HL-60/S4 (cell line): Measurements from ENCODE around the gene GPANK1.

ENCODE experiments used
- in situ Hi-C: fragments of 300-500 bp; cut with MboI; formaldehyde crosslinking; loops from 2 replicates; pipeline ENCODE4 v1.14.3; 2022; ENCODE audit warnings: low sequenced_read_pairs

Gene GPANK1

DNA sequence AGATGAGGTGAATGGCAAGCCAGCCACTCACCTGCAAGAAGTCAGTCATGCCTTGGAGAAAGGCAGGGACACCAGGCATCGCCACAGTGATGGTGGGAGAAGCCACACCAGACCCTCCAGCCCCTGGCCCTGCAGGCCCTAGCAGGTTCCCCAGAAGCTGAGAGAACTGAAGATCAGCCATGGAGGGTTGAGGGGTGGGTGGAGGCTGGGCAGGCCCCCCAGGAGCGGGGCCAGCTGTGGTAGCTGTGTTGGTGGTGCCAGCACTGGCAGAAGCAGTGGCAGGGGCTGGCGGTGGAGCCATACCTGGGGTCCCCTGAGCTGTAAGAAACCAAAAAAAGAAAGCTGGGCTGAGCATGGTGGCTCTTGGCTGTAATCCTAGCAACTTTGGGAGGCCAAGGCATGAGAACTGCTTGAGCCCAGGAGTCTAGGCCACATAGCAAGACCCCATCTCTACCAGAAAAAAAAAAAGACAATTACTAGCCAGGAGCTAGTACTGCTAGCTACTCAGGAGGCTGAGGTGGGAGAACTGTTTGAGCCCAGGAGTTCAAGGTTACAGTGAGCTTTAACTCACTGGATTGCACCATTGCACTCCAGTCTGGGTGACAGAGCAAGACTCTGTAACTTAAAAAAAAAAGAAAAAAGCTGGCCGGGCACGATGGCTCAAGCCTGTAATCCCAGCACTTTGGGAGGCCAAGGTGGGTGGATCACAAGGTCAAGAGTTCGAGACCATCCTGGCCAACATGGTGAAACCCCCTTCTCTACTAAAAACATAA, 21.8 kb downstream of the GPANK1 start:
- in situ Hi-C loops: no loop called here

DNA sequence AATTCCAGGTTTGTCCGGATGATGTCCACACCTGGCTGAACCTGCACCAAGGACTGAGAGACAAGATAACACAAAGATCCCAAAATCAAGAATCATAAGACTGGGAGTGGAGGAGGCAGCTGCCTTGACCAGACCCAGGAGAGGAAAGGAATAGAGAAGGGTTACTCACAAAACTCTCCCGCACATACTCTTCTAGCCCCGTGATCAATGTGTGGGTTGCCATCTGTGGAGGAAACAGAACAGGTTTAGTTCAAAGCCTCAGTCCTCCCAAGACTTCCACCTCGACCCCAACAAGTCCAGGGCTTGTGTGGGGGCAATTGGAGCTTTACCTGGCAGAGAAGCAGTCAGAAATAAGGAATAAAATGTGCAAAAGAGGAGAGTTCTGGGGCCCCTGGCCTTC, 23.4 kb downstream of the GPANK1 start:
- in situ Hi-C loops: no loop called here

DNA sequence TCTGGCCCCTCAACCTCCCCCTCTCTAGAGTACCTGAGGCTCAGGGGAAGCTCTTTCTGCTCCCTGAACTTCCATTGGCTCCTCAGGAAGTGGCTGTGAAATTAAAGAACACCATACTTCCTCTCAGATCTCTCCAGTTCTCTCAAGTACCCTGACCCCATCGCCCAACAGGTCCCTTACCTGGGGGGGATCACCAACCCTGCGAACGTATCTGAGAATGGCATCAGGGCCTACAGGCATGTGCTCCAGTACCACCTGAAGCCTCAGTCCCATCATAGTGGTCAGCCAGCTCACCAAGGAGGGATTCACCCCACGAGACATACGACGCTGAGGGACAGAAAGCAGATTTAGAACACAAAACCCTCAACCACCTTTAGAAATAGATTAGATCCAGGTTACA, 24.2 kb downstream of the GPANK1 start:
- in situ Hi-C loops: no loop called here

DNA sequence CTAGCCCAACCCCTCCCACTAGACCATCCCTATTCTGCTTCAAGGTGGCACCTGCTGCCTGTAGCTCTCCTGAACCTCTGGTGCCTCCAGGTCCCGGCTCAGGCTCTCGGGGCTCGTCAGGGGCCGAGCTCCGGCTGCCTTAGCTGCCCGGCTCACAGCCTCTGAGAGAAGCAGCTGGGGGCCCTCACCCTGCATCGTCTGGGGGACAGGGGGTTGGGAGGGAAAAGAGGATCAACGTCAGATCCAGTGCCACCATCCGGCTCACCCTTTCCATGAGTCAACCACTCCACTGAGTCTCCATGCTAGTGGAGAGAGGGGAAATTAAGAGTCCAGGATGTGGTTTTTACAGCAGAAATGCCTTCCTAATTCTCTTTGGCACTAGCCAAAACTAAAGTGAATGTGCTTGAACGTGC, 25.3 kb downstream of the GPANK1 start:
- in situ Hi-C loops: no loop called here

DNA sequence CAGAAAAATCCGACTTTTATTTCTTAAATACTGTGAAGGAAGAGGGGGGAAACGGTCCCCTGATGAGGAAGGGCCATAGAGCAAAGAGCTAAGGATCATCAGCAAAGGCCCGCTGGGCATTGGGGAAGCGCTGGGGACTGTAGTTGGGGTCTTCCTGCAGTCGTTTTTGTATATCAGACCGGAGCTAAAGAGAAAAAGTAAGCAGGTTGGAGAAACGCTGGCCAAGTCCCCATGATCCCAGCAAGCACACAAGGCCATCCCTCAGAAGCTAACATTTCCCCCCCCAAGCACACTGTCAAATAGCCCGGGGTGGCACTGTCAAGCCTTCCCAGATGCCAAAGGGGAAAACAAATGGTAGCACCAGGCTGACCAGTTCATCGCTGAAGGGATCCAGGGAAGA, 25.8 kb downstream of the GPANK1 start:
- in situ Hi-C loops: no loop called here

DNA sequence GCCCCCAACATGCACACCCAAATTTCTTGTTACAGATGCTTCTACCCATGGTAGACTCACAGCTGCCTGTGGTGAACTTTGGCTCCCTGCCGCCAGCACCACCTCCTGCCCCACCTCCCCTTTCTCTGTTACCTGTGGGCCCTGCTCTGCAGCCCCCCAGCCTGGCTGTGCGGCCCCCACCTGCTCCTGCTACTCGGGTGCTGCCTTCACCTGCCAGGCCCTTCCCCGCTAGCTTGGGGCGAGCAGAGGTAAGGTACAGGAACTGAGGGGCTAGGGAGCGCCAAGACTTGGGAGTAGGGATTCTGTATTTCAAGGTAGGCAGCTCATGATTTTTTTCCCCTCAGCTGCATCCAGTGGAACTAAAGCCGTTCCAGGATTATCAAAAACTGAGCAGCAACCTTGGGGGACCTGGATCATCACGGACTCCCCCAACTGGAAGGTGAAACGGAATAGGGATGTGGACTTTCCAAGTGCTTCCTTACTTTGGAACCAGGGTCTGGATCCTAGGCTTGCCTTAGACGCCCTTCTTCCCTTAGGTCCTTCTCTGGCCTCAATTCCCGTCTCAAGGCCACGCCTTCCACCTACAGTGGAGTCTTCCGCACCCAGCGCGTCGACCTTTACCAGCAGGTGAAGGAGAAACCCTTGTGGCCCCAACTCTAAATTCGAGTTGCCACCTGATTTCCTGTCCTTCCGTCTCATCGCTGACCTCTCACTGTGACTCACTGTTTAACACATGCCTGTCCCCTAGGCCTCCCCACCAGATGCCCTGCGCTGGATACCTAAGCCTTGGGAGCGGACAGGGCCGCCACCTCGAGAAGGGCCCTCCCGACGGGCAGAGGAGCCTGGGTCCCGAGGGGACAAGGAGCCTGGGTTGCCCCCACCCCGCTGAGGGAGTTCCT, 27.9 kb downstream of the GPANK1 start:
- in situ Hi-C loops: no loop called here

DNA sequence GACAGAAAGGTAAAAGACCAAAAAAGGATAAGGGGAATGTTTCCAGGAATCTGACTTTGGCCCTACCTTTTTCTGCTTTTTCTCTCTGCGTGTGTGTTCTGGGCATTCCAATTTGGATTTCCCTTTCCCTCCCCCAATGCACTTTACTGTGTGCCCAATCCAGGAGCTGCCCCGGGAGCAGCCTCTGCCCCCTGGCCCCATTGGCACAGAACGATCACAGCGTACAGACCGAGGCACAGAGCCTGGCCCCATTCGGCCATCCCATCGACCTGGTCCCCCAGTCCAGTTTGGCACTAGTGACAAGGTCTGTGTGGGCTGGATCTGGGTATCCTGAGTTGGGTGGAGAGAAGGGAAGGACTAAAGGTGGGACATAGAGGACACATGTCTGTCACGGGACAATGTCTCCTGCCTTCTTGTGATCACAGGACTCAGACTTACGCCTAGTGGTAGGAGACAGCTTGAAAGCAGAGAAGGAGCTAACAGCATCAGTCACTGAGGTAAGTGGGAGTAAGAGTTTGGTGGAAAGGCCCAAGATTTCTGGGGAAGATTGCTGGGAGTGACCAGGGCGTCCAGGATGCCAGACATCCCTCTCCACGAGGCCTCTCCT, 29.7 kb downstream of the GPANK1 start:
- in situ Hi-C loops: no loop called here

DNA sequence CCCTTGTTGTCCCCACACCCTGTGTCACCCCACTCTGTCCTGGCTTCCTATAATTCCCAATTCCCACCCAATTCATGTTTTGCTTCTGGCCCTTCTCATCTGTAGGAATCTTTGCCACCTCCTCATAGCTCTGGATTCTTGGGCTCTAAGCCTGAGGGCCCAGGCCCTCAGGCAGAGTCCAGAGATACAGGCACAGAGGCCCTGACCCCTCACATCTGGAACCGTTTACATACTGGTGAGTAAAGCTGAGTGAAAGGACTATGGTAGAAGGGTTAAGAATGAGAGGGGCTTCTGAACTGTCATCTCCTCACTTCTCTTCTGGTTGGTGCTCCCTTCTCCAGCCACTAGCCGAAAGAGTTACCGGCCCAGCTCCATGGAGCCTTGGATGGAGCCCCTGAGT, 30.7 kb downstream of the GPANK1 start:
- in situ Hi-C loops: no loop called here

DNA sequence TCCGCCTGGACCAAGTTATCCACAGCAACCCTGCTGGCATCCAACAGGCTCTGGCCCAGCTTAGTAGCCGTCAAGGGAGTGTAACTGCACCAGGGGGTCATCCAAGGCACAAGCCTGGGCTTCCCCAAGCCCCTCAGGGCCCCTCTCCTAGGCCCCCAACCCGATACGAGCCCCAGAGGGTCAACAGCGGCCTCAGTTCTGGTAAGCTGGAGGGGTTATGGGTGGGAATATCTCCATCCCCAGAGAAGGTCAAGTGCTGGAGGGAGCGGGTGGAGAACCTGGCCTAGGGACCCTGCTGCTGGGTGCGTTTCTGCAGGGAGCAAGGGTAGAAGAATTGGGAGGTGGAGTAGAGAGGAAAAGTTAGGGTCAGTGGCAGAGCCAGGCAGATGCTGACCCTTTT, 31.4 kb downstream of the GPANK1 start:
- in situ Hi-C loops: no loop called here

DNA sequence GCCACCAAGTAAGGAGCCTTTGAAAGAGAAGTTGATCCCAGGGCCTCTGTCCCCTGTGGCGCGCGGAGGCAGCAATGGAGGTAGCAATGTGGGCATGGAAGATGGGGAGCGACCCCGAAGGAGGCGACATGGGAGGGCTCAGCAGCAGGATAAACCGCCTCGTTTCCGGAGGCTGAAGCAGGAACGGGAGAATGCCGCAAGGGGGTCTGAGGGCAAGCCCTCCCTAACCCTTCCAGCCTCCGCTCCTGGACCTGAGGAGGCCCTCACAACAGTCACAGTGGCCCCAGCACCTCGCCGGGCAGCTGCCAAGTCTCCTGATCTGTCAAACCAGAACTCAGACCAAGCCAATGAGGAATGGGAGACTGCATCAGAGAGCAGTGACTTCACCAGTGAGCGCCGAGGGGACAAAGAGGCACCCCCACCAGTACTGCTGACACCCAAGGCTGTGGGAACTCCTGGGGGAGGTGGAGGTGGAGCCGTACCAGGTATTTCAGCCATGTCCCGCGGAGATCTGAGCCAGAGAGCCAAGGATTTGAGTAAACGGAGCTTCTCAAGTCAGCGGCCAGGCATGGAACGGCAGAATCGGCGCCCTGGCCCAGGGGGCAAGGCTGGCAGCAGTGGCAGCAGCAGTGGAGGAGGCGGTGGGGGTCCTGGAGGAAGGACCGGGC, 32.4 kb downstream of the GPANK1 start:
- in situ Hi-C loops: no loop called here

DNA sequence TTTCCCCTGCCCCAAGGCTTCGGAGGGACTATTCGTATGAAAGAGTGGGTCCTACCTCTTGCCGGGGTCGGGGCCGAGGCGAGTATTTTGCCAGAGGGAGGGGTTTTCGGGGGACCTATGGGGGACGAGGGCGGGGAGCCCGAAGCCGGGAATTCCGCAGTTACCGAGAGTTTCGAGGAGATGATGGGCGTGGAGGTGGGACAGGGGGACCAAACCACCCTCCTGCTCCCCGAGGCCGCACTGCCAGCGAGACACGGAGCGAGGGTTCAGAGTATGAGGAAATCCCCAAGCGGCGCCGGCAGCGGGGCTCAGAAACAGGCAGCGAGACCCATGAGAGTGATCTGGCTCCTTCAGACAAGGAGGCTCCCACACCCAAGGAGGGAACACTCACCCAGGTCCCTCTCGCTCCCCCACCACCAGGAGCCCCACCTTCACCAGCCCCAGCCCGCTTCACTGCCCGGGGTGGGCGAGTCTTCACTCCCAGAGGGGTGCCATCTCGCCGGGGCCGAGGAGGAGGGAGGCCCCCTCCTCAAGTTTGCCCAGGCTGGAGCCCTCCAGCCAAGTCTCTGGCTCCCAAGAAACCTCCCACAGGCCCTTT, 33.0 kb downstream of the GPANK1 start:
- in situ Hi-C loops: no loop called here

DNA sequence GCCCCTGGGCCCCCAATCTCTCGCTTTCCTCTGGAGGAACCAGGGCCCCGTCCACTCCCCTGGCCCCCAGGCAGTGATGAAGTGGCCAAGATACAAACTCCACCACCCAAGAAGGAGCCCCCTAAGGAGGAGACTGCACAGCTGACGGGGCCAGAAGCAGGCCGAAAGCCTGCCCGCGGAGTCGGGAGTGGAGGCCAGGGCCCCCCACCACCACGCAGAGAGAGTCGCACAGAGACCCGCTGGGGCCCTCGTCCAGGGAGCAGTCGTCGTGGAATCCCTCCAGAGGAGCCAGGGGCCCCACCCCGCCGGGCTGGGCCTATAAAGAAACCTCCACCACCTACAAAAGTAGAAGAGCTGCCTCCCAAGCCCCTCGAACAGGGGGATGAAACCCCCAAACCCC, 33.6 kb downstream of the GPANK1 start:
- in situ Hi-C loops: no loop called here

DNA sequence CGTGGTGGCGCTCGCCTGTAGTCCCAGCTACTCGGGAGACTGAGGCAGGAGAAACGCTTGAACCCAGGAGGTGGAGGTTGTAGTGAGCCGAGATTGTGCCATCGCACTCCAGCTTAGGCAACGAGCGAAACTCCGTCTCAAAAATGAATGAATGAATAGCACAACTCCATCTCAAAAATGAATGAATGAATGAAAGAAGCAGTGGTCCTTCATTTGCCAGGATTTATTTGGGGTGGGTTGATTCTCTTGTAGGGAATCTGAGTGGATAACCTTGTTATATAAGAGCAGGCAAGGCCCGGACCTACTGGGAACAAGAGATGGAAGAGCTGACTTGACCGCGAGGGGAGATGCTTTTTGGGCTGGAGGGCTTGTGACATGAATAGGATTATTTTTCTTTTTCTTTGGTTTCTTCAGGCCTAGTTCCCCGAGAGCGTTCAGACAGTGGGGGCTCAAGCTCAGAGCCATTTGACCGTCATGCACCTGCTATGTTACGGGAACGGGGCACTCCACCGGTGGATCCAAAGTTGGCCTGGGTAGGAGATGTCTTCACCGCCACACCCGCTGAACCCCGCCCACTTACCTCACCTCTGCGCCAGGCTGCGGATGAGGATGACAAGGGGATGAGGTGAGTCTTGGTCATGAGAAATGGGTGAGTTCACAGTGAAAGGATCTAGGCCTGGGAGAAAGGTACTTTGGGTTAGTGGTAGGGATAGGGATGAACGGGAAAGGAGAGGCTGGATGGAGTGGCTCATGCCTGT, 34.4 kb downstream of the GPANK1 start:
- in situ Hi-C loops: no loop called here

DNA sequence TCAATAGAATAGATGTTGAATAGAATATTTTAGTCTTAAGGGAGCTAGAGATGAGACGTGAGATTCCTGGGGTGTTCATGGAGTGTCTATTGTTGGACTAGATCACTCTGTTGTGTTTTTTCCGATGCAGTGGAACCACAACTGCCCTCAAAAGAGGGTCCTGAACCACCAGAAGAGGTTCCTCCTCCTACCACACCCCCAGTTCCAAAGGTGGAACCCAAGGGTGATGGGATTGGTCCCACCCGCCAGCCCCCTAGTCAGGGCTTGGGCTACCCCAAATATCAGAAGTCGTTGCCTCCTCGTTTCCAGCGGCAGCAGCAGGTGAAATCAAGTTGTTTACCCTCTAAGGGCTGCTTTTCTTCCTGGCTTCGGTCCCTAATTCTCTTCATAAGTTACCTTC, 35.8 kb downstream of the GPANK1 start:
- in situ Hi-C loops: no loop called here

DNA sequence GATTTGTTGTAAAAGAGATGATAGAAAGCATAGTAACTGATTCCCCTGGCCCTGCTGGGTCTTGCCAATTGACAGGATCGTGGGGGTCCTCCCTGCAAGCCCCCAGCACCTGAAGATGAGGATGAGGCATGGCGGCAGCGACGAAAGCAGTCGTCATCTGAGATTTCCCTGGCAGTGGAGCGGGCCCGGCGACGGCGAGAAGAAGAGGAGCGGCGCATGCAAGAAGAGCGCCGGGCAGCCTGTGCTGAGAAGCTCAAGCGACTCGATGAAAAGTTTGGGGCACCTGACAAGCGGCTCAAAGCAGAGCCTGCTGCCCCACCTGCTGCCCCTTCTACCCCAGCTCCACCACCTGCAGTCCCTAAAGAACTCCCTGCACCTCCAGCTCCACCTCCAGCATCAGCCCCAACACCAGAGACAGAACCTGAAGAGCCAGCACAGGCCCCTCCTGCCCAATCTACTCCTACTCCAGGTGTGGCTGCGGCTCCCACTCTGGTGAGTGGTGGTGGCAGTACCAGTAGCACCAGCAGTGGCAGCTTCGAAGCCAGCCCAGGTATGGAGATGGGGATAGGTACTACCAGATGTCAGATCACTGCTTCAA, 37.0 kb downstream of the GPANK1 start:
- in situ Hi-C loops: no loop called here

DNA sequence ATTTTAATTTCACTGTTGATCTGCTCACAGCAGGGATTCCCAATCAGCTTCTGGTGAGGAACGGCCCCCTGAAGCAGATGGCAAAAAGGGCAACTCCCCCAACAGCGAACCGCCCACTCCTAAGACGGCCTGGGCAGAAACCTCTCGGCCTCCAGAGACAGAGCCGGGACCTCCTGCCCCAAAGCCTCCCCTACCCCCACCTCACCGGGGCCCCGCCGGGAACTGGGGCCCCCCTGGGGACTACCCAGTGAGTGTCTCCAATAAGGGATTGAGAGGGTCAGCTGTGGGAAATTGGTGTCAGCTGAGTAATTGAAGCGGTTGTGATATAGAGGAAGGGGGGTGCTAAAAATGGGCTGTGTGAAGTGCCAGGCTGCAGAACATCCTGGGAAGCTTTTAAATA, 37.8 kb downstream of the GPANK1 start:
- in situ Hi-C loops: no loop called here

DNA sequence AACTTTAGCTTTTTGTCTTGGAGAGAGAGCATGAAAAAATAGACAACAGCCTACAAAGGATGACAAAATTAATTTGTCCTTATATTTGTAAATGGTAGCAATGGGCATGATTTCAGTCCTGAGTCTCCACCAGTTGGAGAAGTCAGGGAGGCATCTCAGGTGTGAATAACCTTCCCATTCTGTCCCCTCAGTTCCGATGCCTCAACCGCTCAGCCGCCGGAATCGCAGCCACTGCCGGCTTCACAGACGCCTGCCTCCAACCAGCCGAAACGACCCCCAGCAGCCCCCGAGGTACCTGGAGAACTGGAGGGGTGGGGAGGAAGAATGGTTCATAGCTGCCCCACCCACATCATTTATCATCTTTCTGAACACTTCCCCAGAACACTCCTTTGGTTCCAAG, 40.7 kb downstream of the GPANK1 start:
- in situ Hi-C loops: no loop called here

DNA sequence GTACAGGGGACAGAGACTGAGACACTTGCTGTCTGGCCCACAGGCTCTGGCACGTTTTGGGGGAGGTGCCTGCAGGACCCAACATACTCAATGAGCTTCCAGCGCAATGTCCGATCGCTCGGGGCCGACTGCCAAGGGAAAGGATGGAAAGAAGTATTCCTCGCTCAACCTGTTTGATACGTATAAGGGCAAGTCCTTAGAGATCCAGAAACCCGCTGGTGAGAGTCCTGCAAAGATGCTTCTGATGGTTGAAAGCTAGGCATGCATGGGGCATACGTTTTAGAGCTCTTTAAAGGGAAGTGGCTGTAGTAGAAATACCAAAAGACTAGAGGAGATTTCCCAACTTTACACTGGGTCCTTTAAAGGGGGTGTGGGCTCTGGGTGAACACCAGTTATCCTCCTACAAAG, 42.1 kb downstream of the GPANK1 start:
- in situ Hi-C loops: no loop called here

DNA sequence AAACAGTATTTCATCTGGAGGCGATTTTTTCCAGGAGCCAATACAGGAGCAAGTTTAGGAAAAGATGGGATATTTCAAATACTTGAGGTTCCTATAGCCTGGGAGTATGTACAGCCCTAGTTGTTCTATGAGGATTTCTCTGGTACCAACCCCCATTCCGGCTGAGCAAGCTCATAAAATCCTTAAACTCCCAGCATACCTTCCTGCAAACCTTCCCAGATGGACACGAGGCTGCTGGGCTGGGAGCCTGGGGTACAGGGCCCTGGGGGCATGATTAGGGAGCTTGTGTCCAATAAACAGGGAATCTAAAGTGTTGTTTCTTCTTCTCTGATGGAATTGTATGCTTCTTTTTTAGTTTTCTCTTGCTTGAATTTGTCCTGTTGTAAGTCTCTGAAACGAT, 42.8 kb downstream of the GPANK1 start:
- in situ Hi-C loops: no loop called here
